SKM-1 treated with dmso at 0.1 percent for 144 hours (cell line): Measurements from ENCODE around the gene MIB1.
A peak's percentile ranks its signal among the peaks of the same experiment; 100 is the strongest.

Experiments used
- DNase-seq: peaks from one replicate; lab custom pipeline; 2025; ENCODE audit not compliant: unreplicated experiment; lab: John Stamatoyannopoulos, UW

The MIB1 gene

DNA sequence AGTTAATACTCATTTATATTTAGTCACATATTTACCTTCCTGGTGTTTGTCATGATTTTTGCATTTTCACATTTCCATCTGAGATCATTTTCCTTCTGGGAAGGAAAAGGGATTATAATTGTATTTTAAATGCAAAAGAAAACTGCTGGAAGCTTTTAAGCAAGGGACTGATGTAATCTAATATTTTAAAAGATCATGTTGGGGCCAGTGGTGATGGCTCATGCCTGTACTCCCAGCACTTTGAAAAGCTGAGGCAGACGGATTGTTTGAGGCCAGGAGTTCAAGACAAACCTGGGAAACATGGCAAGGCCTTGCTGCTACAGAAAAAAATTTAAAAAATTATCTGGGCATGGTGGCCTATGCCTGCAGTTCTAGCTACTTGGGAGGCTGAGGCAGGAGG is 149.0 kb downstream of the MIB1 start:
- DNase-seq, result no peak

GRCh38 chr18:21894619-21895367 is 154.2 kb downstream of the MIB1 start:
- peak; percentile 2 for DNase-seq

DNA sequence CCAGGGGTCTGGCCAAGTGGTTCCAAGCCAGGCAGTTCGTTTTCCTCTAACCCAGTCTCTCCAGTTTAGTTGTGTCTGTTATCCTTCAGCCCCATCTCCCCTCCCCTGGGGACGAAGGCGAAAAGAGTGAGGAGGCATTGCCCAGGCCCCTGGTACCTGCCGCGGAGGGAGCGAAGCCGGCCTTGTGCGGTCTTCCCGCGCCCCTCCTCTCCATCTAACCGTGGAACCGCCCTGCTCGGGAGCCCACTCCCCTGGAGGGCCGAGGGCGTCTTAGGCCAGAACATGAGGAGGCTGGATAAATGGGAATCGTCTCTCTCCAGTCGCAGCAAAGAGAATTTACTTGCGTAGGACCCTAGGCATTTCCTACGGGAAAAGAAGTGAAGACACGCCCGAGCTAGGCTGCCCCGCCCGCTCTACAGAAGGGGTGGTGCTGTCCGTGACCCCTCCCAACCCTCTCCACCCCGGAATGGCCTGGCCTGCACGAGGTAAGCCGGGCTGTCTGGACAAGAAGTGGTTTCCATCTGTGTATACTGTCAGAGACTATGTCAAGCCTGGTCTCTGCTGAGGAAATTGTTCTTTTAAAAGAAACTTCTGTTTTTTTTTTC is 156.2 kb downstream of the MIB1 start:
- DNase-seq, result no peak

DNA sequence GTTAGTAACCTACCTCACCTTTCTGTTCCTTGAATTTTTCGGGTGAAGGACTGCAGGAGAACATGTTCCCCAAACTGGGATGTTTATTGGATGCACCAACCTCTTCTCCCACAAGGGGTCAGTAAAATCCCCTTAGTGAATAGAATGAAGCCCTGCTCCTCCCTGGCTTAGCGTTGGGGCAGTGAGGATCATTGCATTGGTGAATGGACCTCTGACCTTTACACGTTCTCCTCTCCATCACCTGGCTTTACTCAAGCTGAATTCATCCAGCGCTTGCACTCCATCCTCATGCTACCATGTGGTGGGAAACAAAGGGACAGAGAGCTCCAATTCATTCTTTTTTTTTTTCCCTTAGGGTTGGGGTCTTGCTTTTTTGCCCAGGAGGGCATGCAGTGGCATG is 157.2 kb downstream of the MIB1 start:
- peak; percentile 48 for DNase-seq

DNA sequence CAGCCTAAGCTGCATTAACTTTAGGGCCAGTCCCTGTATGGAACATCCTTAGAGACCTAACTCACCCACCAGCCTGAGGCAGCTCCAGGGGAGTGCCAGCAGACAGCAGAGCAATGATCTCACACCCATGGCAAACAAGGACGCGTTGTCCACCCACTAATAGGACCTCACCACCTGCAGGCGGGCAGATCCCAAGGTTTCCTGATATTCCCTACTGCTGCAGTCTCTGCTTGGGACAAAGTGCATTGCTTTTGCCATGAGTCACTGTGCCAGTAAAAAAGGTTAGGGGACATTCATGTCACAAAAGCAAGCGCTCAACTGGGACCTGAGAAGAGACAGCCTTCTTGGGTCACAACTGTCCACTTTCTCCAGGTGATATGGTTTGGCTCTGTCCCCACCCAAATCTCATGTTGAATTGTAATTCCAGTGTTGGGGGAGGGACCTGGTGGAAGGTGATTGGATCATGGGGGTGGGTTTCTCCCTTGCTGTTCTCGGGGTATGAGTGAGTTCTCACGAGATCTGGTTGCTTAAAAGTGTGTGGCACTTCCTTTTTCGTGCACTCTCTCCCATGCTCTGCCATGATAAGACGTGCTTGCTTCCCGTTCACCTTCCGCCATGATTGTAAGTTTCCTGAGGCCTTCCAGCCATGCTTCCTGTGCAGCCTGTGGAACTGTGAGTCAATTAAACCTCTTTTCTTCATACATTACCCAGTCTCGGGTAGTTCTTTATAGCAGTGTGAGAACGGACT is 160.2 kb downstream of the MIB1 start:
- DNase-seq, result no peak

GRCh38 chr18:21901423-21901945 is 160.9 kb downstream of the MIB1 start:
- DNase-seq, result no peak

DNA sequence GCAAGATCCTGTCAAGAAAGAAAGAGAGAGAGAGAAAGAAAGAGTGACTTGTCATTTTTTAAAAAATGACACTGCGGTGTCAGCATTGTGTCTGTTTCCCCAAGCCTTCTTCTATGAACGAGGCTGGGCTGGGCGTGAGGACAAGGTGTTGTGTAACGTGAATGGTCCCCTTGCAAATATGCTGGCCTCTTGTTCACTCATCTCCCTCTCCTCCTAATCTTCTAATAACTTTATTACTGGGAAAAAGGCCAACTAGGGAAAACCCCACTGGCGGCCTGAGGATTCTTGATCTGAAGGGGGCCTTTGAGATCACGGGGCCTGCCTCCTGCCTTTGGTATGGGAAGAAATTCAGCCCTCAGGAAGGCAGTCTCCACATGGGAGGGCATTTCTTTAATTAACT is 163.1 kb downstream of the MIB1 start:
- DNase-seq, result no peak

- no peak for DNase-seq
These were observed 164.3 kb downstream of the MIB1 start for GRCh38 chr18:21904856-21905255.

- no peak for DNase-seq
These were observed 166.9 kb downstream of the MIB1 start for GRCh38 chr18:21907451-21907850.

DNA sequence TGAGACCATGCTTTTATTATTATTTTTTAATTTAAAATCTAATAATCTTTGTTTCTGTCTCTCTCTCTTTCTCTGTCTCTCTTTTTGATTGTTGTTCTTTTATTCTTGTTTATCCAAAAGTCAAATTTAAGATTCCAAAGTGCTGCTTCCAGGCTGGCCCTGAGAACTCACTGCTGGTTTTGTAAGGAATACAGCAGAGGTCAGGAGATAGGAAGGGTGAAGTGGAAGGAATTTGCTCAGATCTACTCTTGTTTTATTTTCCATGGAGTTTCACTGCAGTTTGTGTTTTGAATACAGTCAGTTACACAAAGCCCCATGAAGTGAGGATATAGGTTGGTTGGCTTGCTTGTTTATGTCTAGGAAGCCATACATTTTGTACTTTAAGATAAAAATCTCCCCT is 168.1 kb downstream of the MIB1 start:
- DNase-seq, result no peak

DNA sequence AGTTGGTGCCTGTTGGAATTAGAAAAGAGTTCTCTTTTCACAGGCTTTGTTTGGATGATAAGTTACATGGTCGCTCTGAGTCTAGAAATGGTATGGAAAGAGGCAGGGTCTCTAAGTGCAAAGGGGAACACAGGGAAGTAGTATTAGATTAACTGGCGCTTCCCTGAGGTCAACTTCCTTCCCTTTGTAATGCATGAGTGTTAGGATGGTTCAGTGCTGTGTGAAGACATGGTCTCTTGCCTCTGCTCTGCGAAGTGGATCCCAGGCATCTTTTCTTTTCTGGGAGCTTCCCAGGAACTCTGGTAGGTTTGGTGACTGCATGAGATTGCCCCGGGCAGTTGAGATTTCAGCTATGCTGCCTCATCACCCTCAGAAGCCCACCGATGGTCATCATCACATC is 170.3 kb downstream of the MIB1 start:
- no peak for DNase-seq

DNA sequence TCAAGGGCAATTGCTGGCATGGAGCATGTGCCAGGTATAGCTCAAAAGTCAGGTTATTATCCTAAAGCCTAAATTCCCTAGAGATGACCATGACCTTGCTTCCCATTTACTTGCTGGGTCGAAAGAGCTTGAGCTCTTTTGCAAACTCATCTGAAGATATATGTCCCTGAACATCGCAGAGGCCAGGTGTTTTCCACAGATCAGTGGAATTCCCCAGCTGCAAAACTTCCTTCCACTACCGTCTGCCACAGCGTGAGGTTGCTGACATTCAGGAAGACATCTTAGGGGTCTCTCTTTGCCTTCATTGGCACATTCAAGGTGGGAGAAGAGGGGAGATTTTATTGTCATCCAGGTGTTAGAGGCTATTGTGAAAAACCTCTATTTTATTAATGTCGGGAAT is 171.0 kb downstream of the MIB1 start:
- no peak for DNase-seq

DNA sequence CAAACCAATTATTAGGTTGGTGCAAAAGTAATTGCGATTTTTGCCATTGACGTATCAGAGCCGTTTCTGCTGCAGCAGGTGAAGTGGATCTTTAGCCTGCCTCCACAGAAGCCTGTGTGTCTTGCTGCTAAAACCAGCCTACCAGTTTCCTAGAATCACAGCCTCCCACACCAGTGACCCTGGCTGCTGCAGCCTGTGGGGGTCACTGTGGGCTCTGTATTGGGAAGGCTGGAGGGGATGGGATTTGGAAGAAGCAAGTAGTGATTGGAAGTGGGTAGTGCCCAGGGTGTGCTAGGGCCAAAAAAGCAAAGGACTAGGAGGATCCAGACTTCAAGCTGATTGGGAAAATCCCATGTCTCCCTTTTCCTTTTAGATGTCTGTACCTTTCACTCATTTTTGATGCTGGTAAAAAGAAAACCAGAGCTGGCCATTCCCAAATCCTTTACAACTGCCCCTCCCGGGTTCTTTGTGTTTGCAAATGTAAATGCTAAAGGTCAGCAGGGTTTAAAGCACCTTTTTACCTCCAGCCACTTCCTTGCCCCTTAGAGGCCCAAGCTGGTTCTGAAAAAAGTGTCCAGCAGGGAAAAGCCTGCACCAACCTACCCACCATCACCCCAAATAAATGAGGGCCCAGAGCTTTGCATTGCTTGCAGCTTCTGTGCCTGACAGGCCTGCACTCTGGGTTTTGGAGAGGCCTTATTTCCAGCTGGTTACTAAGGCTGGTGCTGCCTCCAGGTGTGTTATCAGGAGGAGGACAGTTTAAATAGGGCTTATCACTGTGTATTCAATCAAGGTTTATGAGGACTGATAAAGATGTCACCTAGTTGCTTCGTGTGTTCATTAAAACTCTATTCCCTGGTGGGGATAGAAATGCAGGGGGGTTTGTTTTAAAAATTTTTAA is 172.0 kb downstream of the MIB1 start:
- DNase-seq, result no peak

- peak; percentile 17 for DNase-seq
These were observed 174.2 kb downstream of the MIB1 start for GRCh38 chr18:21914739-21915319.

GRCh38 chr18:21915546-21915945 is 175.0 kb downstream of the MIB1 start:
- DNase-seq, result no peak

DNA sequence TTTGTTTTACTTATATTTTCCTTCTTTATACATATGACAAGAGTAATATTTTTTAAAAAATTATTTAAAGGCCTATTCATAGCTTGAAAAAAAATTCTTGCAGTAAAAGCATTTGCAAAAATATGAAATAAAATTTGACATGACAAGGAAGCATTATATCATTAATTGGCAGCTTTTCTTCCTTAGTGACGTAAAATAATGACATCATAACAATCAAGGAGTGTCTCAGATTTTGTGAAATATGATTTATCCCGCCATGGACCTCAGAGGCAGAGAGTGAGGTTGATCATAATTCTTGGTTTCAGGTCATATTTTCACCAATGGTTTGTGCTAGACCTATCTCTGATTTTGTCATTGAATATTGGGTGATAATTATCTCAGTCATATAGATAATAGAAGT is 176.0 kb downstream of the MIB1 start:
- DNase-seq, result no peak

- no peak for DNase-seq
These were observed 178.1 kb downstream of the MIB1 start for GRCh38 chr18:21918693-21919092.
